Retinal pigment epithelial cell (primary cell): Measurements from ENCODE around the gene MMP3.

ENCODE experiments used
- DNase-seq: peaks from one replicate; pipeline ENCODE4 v3.0.0-alpha.2; 2010; ENCODE audit warnings: low read depth
- H3K4me3 ChIP-seq: 2 replicates; pipeline ENCODE4 v1.5.1; 2011; ENCODE audit warnings: mild to moderate bottlenecking, low read length, control low read depth, moderate library complexity
- CTCF ChIP-seq: conservative IDR thresholded peaks from 2 replicates; pipeline ENCODE4 v1.5.1; 2011; ENCODE audit warnings: low read depth, low read length, control low read depth, inconsistent platforms

The MMP3 gene

GRCh38 chr11:102843489-102843888 is at the start of gene MMP3:
Gene MMP3, minus strand, starts transcription at chr11:102843609. Its CDS starts 63 bp downstream, at chr11:102843546.
- H3K4me3 ChIP-seq = no peak within 1 kb of the TSS
- DNase-seq = no peak
- no peak for TF ChIP-seq CTCF

- H3K4me3 ChIP-seq = no peak overlapping the region
- TF ChIP-seq CTCF = peak; percentile 4
- DNase-seq = no peak
Observed at GRCh38 chr11:102891736-102892135, 48.3 kb upstream of the MMP3 start.

- TF ChIP-seq CTCF = no peak
- H3K4me3 ChIP-seq = no peak overlapping the region
- no peak for DNase-seq
Observed at GRCh38 chr11:102886999-102887398, 43.6 kb upstream of the MMP3 start.

- H3K4me3 ChIP-seq = no peak overlapping the region
- no peak for TF ChIP-seq CTCF
- DNase-seq = no peak
Observed at GRCh38 chr11:102883141-102883540, 39.7 kb upstream of the MMP3 start.

- no peak overlapping the region for H3K4me3 ChIP-seq
- no peak for DNase-seq
- no peak for TF ChIP-seq CTCF
Observed at GRCh38 chr11:102882389-102883024, 39.1 kb upstream of the MMP3 start.

- no peak overlapping the region for H3K4me3 ChIP-seq
- no peak for TF ChIP-seq CTCF
- DNase-seq = no peak
Observed at GRCh38 chr11:102879801-102880200, 36.4 kb upstream of the MMP3 start.

GRCh38 chr11:102878595-102878994 is 35.2 kb upstream of the MMP3 start:
- no peak overlapping the region for H3K4me3 ChIP-seq
- DNase-seq = no peak
- no peak for TF ChIP-seq CTCF
